GM19239 (cell line): ENCODE data around the gene DMAP1.

Experiments
- DNase-seq: peaks from one replicate; pipeline ENCODE4 v3.0.0; 2011; ENCODE audit warnings: low spot score; ENCODE audit not compliant: insufficient read length
- FAIRE-seq: peaks from 2 replicates; lab custom pipeline; 2011; peaks lifted over from hg19 to GRCh38; lab: Jason Lieb, UNC

DMAP1 gene

DNA sequence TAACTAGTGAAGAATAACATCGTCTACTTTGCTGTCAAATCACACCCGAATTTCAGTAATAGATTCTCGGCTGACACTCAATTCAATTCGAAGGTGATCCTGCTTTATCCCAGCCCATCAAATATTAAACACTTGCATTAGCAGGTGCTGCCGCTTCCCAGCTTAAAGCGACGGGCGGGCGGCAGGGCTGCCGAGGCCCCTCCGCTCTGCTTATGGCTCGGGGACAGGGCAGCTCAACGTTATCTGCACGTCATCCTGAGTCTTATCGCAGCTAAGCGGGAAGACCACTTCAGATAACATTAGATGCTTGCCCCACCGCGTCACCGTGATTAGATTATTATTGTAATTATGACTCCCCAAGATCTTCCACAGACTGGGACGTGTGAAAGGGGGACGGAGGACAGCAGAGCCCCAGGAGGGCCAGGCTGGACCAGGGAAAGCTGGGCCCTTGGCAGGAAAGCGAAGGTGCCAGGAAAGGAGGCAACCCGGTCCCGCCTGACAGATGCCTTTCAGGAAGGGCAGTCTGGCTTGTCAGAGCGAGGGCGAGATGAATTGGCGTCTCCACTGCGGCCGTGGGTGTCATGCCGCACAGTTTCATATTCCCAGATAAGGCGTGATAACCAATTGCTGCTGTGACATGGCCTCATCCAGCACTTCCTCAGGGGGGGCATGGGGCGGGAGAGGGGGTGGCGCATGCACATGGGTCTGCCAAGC is 37.0 kb downstream of the DMAP1 start:
- FAIRE-seq (no peak), DNase-seq (no peak)

DNA sequence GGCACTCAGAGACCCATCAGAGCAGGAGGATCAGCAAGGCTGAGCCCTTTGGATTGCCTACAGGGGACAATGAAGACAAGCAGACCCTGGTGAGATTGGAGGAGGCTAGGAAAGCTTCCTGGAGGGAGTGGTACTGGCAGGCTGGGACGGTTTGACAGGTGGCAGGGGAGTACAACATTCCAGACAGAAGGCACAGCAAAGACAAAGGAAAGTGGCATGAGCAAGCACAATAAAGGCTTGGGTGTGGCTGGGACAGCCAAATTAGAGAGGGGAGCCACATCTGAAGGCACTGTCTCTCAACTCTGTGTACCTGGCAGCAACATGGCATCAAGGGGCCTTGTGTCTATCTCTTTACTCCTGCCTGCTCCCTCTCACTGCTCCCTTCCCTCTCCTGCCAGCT is 38.2 kb downstream of the DMAP1 start:
- DNase-seq, result no peak
- FAIRE-seq, result no peak

DNA sequence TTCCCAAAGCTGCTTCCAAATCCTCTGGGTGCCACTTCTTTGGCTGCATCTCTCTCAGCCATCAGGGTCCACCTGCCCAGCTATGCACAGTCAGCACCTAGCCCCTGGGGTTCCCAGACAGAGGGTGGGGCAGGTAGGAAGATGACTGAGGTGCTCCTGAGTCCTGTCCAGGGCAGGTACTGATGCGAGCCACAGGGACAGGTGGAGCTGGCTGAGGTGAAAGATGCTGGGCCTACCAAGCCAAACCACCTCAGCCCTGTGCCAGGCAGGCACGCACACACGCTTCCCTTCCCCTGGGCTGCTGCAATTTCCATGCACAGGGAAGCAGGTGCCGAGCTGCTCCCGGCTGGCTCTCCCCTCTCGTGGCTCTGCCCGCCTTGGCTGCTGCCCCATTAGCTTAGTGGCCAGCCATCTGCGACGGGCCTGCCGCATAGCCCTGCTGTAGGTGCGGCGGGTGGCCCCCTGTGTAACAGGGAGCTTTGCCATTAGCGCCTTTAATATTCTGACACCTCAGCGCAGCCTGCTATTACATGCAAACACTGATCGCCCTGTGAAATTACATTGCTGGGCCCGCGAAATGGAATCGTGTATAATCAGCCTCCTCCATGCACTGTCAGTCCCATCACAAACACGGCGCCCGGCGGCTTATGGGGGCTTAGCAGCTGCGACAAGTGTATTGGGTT is 38.9 kb downstream of the DMAP1 start:
- DNase-seq (no peak), FAIRE-seq (no peak)

DNA sequence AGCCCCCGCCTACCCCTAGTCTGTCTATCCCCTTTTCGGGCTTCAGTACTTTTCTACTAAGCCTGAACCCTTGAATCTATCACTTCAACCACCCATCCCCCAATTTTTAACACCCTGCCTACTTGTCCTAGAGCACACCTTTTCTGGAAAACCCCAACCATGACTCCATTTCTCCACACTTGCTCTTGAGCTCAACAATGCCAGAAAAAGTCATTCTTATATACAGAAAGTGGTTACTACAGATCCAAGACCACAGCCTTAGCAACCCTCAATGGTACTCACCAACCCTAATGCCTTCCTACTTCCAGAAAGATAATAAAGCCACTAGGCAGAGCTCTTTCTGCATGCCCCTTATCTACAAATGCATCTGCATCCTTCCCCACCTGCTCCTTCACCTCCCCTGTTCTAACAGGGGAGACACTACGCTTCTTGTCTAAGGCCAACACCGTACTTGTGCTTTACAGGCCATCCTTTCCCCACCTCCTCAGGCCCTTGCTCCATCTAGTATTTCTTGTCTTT is 41.2 kb downstream of the DMAP1 start:
- FAIRE-seq, result no peak

DNA sequence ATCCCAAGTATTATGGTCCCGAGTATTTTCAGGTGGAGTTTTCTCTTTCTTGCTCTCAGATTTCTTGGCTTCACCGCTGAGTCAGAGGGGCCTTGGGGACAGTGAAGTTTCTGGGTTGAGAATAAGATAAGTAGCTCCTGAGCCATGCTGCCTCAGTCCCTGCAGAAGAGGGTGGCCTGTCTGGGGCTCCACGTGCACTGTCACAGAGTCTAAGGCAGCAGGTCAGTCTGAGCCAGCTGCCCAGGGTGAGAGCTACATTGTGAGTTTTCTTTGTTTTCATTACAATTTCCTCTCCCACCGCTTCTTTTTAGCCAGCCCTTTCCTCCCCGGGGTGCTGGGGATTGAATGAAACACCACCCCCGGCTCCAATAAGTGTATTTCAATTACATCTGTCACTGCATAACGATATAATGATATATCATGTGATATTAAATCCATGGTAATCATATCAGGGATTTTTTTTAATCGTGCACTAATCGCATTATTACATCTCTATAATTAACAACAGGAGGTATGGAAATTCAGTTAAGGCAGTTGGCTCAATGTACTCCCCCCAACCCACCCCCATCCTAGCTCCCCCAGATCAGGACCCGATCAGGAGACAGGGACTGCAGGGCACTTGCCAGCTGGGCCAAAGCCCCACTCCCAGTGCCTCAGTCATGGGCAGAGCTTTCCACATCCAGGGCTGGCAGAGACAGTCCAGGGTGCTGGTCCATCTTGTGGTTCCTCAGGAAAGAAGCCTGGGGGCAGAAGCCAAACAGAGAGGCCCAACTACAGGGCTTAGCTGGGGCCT is 43.7 kb downstream of the DMAP1 start:
- no peak for DNase-seq
- no peak for FAIRE-seq

More for the DNA sequence above, 41.2 kb downstream of the DMAP1 start:
- no peak for DNase-seq

DNA sequence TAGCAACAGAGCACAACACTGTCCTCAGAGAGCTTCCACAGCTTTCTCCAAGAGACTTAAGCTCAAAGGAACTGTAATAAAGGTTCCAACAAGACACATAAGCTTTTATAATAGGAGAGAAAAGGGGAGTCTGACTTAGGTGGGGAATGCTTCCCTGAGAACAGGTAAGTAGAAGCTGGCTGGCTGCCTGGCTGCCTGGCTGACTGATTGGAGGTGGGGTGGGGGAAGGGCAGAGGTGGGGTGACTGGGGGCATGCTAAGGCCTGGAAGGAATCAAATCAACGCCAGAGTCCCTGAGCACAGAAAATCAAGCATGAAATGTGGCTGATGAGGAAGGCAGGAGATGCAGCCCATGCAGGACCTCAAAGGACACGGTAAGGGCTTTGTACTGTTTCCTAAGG is 45.8 kb downstream of the DMAP1 start:
- DNase-seq (no peak), FAIRE-seq (no peak)

DNA sequence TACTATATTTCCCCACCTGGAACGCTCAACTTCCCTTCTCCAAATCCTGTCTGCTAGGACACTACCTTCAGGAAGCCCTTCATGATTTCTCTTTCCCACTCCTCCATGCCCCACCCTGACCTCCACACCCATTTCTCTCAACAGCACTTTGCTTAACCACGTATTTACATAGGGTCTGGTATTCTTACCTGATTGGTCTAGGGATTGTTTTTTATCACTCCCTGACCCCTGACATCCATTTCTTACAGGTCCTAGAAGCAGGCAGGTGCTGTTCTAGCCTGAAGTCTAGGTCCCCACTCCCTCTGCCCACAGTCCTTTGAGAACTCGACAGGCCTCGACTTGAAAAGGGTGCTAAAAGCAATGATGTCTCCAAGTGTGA is 47.5 kb downstream of the DMAP1 start:
- FAIRE-seq (no peak), DNase-seq (no peak)

DNA sequence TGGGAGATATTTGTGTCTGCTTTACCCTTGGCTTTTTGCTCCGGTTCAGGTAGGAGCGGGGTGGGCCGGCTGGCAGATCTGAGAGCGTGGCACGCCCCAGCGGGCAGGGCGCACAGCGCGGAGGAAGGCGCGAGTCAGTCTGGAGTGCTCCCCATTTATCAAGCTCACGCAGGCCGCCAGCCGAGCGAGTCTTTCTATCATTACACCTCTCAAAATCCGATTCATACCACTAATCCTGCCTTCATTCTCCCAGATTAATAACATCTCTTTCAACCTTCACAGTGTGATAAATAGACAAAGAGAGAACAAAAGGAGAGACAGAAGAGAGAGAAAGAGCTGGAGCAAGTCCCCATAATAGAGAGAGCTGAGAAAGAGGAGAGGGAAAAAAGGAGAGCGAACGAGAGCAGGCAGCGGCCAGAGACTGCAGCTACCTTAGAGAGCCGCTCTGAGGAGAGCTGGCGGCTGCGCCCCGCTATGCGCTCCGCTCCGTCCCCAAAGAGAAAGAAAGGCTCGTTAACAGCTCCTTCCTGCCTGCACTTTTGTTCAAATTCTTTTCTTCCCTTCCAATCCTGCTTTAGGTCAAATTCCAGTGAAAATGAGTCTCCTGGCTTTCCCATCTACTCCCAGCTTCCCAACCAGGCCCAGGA is 48.0 kb downstream of the DMAP1 start:
- no peak for FAIRE-seq
- DNase-seq, result no peak

DNA sequence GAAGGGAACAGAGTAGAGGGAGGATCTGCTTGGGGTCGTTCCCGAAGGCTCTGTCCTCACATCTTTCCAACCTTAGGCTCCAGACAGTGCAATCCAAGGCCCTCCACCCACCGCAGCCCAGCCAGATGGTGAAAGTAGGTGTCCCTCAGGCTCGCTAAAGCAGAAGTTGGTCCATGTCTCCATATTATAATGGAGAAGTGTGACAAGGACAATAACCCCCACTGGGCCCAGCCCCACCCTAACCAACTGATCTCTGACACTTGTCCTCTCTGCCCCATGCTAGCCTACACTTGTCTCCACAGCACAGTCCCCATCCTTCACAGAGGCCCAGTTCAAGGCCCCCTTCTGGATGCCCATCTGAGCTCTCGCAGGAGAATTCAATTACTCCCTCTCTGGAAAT is 48.7 kb downstream of the DMAP1 start:
- no peak for FAIRE-seq
- no peak for DNase-seq

DNA sequence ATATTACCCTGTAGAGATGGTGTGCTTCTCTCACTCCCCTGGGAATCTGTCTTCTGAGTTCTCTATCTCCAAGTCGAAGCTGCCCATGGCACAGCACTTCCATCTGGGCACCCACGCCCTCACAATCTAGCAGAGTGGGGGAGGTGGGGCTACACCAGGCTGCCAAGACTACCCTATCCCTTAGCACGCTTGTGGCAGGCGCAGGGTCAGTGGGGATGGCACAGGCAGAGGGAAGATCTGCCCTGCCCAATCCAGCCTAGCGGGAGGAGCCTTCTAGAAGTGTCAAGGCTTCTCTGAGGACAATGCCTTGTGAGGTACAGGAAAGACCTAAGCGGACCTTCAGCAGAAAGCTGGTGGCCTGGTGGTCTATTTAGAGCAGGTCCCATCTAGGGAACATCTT is 49.1 kb downstream of the DMAP1 start:
- DNase-seq (no peak), FAIRE-seq (no peak)

DNA sequence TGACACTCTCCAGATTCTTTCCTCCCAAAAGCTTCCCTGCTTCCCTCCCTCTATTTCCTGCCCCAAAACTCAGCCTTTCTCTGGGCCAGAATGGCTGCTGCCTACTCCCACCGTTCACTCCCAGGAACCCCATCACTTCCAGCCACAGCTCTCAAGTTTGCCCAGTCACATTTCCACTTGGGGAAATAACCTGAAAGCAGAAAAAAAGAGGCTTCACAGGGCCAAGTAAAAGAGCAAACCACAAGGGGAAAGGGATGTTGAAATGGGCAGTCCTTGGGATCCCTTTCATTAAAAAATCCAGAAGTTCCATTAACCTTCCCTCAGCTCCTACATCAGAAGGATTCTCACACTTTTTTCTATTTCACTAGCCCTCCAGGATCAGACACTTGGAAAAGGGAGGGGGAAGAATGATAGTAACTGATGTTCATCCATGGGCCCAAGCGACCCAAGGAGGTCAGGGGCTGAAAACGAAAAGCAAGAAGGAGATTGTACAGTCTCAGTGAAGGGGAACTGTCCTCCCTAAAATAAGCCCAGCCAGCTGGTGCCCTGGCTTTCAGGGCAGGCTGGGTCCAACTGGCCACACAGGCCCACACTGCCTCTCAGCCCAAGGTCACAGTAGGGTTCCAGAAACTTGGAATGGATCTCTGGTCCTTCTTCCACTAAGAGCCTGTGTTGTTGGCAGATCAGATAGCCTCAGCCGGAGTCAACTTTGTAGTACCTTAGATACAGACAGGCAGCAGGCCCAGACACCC is 49.7 kb downstream of the DMAP1 start:
- no peak for FAIRE-seq
- DNase-seq, result no peak

DNA sequence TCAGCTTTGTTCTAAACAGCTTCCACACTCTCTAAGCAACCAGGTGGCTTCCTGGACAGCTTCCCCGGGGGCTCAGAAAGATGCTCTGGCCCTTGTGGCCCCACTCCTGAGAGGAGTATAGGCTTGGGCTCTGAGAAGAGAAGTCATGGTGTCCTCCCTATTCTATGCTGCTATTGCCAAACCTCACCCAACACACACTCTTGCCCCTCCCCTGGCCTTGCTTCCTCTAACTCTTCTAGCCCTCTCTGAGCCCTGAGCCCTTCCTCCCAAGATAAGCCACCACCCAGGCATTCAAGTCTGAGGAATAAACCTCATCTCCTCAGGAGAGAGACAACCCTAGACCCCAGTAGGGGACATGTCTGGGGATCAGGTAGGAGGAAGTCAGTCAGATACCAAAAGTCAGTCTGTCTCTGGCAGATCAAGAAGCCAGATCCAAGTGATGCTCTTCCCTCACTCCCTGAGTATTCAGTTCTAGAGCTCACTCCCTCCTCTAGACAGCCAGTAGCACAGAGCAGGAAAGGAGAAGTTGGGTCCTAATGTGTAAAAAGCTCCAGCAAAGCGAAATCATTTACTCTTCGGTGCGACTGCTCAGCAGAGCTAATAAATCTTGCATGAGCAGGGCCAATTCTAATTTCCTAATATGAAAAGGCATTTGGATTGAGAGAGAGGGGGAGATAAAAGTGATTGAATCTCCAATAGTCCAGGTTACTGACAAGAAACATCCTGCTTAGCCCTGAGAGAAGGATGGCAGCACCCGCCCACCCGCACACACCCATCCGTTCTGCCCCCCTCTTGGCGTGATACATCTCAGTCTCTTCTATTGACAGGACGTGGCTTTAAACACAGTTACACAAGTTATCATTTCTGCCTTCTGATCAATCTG is 50.5 kb downstream of the DMAP1 start:
- DNase-seq (no peak), FAIRE-seq (no peak)

DNA sequence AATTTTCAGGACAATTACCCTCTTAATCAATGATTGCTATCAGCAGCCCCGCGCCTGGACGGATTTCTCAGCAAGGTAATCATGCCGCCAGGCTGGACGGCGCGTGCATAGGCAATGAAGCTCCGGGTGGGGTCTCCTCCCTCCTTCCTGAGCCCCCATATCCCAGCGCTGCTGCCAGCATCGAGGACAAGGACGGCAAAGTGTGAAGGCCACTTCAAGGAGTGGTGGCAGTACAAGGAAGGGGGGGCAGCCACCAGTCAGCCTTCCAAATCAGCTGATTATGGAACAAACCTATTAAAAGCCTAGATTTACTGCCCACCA is 51.1 kb downstream of the DMAP1 start:
- DNase-seq, result no peak
- FAIRE-seq, result no peak

DNA sequence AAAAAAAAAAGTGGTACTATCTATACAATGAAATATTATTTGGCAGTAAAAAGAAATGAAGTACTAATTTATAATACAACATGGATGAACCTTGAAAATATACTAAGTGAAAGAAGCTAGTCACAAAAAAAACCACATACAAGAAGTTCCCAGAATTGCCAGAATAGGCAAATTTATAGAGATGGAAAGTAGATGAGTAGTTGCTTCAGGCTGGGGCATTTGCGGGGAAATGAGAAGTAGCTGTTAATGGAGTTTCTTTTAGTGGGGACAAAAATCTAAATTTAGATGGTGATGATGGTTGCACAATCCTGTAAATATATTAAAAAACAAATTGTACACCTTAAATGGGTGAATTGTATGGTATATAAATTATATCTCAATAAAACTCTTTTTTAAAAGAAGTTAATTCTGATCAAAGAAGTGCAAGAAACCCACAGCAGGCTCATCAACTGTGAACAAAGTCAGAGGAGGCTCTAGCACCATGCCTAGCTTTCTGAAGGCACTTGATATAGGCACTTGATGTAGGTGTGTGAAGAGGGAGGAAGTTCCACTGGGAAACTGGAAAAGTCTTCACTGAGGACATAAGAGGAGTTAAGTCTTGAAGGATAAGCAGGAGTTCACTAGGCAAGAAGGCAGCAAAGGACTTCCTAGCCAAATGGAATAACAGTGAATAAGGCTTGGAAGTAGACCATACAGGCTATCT is 52.5 kb downstream of the DMAP1 start:
- FAIRE-seq, result no peak
- no peak for DNase-seq

DNA sequence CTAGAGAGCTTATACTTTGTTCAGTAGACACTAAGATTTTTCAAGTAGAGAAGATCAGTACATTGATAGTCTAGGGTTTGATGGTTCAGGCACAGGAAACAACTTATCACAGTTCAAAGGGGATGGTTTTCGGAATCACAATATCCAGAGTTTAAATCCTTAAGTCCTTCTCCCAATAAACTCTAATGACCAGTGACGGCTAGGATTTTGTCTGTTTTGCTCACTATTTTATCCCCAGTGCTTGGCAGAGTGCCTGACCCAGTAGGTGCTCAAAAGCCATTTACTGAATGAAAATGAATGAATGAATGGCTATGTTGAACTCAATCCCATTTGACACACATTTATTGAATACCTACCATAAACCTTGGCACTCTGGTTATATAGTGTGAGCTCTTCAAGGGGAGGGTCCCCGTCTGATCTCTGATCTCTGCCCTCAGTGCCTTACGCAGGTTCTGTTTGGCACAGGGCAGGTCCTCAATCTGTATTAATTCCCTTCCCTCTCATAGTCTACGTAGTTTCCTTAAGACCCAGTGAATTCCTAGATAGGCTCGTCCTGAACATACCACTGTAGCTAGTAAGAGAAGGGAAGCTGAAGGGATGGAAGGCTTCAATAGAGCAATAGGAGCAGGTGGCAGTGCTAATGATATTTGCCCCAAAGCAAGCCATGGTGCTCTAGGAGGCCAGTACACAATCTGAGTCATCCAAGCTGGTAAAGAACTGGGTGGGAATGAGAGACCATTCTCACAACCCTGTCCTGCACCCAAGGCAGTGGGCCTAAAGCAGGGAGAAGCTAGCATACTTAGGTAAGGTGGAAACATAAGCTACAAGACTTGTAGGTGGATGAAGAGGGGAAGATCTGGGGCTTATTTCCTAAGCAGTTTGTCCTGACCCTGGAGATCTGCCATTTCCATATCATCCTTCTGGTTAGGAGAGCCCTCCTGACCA is 53.4 kb downstream of the DMAP1 start:
- DNase-seq, result no peak

DNA sequence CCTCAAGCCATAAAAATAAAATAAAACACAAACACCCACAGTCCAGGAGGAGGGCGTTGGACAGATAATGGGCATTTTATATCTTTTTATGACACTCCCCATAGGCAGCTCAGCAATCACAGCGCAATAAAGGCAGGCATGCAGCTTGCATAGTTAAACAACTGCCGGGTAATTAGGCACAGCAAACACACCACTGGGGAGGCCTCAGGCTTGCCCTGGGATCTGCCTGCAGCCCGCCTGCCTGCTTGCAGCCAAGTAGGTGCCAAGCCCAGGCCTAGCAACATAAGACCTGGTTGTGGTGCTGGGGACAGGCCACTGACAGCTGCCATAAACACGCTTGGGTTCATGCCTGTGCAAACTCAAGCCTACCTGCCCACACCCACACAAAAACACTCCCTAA is 54.2 kb downstream of the DMAP1 start:
- FAIRE-seq, result no peak
- no peak for DNase-seq

More for the DNA sequence above, 53.4 kb downstream of the DMAP1 start:
- FAIRE-seq, result no peak

DNA sequence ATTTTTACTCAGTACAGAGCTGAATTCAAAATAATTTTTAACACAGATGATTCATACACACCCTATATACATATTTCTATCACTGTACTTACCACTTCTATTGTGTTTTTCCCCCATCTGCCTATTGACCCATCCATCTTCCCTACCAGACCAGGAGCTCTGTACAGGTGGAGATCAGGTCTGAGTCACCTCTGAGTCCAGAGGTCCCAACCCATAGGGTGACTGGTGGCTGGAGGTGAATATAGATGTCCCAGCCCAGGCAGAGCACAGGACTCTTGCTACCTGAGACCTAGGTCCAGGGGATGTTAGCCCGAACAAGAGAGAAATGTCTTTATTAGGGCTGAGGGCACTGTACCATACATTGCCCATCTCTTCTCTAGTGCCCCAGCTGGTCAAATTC is 54.8 kb downstream of the DMAP1 start:
- DNase-seq, result no peak
- FAIRE-seq, result no peak
